H1 (cell line): ENCODE data around the gene CPLX1. TPM values are rescaled to one million over a fixed set of nuclear protein-coding genes. Genes with fewer than 3 reads are reported as not detected.
A peak's percentile ranks its signal among the peaks of the same experiment; 100 is the strongest.

Source experiments
- CTCF ChIA-PET: fragments of 300-600 bp; sonication (Branson Sonifier 250); formaldehyde crosslinking; loops from one replicate; lab custom pipeline; 2021; ENCODE audit not compliant: partially characterized antibody; lab: Charles Lee
- POLR2A ChIA-PET: fragments of 300-600 bp; sonication (Branson Sonifier 250); formaldehyde crosslinking; loops from one replicate; lab custom pipeline; 2021; ENCODE audit warnings: inconsistent platforms; ENCODE audit not compliant: partially characterized antibody; lab: Charles Lee
- DNase-seq, 2 experiments: peaks; one replicate each; pipeline versions ENCODE4 v3.0.0 to v3.0.0-alpha.2; 2010 to 2022; ENCODE audit warnings: low spot score in 2 of 2, low read depth in 1 of 2, mixed read lengths in 1 of 2
- FAIRE-seq: peaks from 2 replicates; lab custom pipeline; 2011; peaks lifted over from hg19 to GRCh38; lab: Jason Lieb, UNC
- H2AFZ ChIP-seq: 2 replicates; pipeline ENCODE4 v1.8.1; 2012; ENCODE audit warnings: low read length, inconsistent platforms
- H2AK5ac ChIP-seq: 2 replicates; pipeline ENCODE4 v1.6.1; 2013; ENCODE audit warnings: low read depth, low read length
- H2BK120ac ChIP-seq: replicated peaks from 2 replicates; pipeline ENCODE3; 2013; ENCODE audit warnings: low read depth, low read length, inconsistent platforms
- H2BK12ac ChIP-seq: 2 replicates; pipeline ENCODE4 v1.6.1; 2013; ENCODE audit warnings: low read depth, low read length
- H2BK15ac ChIP-seq: 2 replicates; pipeline ENCODE4 v1.6.1; 2013; ENCODE audit warnings: low read length
- H2BK20ac ChIP-seq: 2 replicates; pipeline ENCODE4 v1.6.1; 2013; ENCODE audit warnings: low read length
- H2BK5ac ChIP-seq: 2 replicates; pipeline ENCODE4 v1.6.1; 2013; ENCODE audit warnings: low read depth, low read length
- H3K14ac ChIP-seq: 2 replicates; pipeline ENCODE4 v1.6.1; 2013; ENCODE audit warnings: inconsistent platforms; ENCODE audit not compliant: insufficient read length
- H3K18ac ChIP-seq: 2 replicates; pipeline ENCODE4 v1.6.1; 2013; ENCODE audit warnings: low read length; ENCODE audit errors: extremely low read depth
- H3K23ac ChIP-seq: 2 replicates; pipeline ENCODE4 v1.6.1; 2013; ENCODE audit warnings: inconsistent platforms; ENCODE audit not compliant: insufficient read length
- H3K23me2 ChIP-seq: 2 replicates; pipeline ENCODE4 v1.6.1; 2013; ENCODE audit warnings: low read depth, low read length
- H3K27ac ChIP-seq: 2 replicates; pipeline ENCODE4 v1.6.1; 2011; ENCODE audit warnings: low read depth, low read length, inconsistent platforms
- H3K27me3 ChIP-seq, 4 experiments: replicated peaks in 1 of 4; 1 replicate in 1 of 4; 2 replicates in 3 of 4; pipeline versions ENCODE4 v1.6.1 to v1.8.1; 2011 to 2013; ENCODE audit warnings: low read length in 3 of 4, mild to moderate bottlenecking in 3 of 4, inconsistent platforms in 2 of 4, mixed read lengths in 2 of 4, moderate library complexity in 1 of 4; ENCODE audit not compliant: control insufficient read depth in 3 of 4, insufficient read depth in 3 of 4; ENCODE audit errors: extremely low read depth in 1 of 4
- H3K36me3 ChIP-seq, 4 experiments: 2 replicates each; pipeline versions ENCODE4 v1.6.1 to v1.8.1; 2011 to 2013; ENCODE audit warnings: mild to moderate bottlenecking in 4 of 4, low read length in 3 of 4, moderate library complexity in 2 of 4, control low read depth in 1 of 4, inconsistent platforms in 1 of 4; ENCODE audit not compliant: insufficient read depth in 4 of 4, control insufficient read depth in 2 of 4
- H3K4ac ChIP-seq: replicated peaks from 2 replicates; pipeline ENCODE3; 2013; ENCODE audit warnings: low read length, low read depth, mixed read lengths, inconsistent platforms; ENCODE audit not compliant: insufficient read length
- H3K4me1 ChIP-seq, 4 experiments: replicated peaks in 1 of 4; 1 replicate in 1 of 4; 2 replicates in 3 of 4; pipeline versions ENCODE4 v1.6.1 to v1.8.1; 2011 to 2013; ENCODE audit warnings: low read length in 3 of 4, inconsistent platforms in 2 of 4, mixed read lengths in 1 of 4; ENCODE audit not compliant: insufficient read depth in 4 of 4, control insufficient read depth in 3 of 4
- H3K4me2 ChIP-seq, 2 experiments: 2 replicates each; pipeline versions ENCODE4 v1.6.1 to v1.8.1; 2011 to 2013; ENCODE audit warnings: low read depth in 2 of 2, low read length in 2 of 2, control low read depth in 1 of 2, inconsistent platforms in 1 of 2, mild to moderate bottlenecking in 1 of 2; ENCODE audit not compliant: insufficient read depth in 1 of 2
- H3K4me3 ChIP-seq, 4 experiments: fragments of 200-600, 300-600 bp in 1 of 4; sonication (generic), shearing (Covaris generic), sonication (Bioruptor Twin) in 1 of 4; 2 replicates each; pipeline versions ENCODE4 v1.5.1 to v1.8.1; 2011 to 2016; ENCODE audit warnings: low read length in 4 of 4, low read depth in 3 of 4, control low read depth in 2 of 4, inconsistent platforms in 2 of 4, mild to moderate bottlenecking in 2 of 4, mixed read lengths in 1 of 4, moderate library complexity in 1 of 4; ENCODE audit not compliant: insufficient read depth in 2 of 4; ENCODE audit errors: extremely low read depth in 1 of 4
- H3K56ac ChIP-seq: replicated peaks from 2 replicates; pipeline ENCODE3; 2013; ENCODE audit warnings: low read depth, mild to moderate bottlenecking, mixed read lengths, low read length, inconsistent platforms; ENCODE audit not compliant: insufficient read length
- H3K79me1 ChIP-seq: 2 replicates; pipeline ENCODE4 v1.6.1; 2013; ENCODE audit warnings: low read depth, low read length, control low read depth
- H3K79me2 ChIP-seq, 2 experiments: 2 replicates each; pipeline versions ENCODE4 v1.6.1 to v1.8.1; 2012 to 2013; ENCODE audit warnings: low read length in 2 of 2, mild to moderate bottlenecking in 2 of 2, inconsistent platforms in 1 of 2; ENCODE audit not compliant: insufficient read depth in 2 of 2, control insufficient read depth in 1 of 2
- H3K9ac ChIP-seq, 4 experiments: replicated peaks in 1 of 4; 1 replicate in 1 of 4; 2 replicates in 3 of 4; pipeline versions ENCODE4 v1.6.1 to v1.8.1; 2011 to 2013; ENCODE audit warnings: low read depth in 3 of 4, low read length in 3 of 4, control low read depth in 2 of 4, mild to moderate bottlenecking in 2 of 4, moderate library complexity in 2 of 4, inconsistent platforms in 1 of 4; ENCODE audit errors: extremely low read depth in 1 of 4
- H3K9me3 ChIP-seq, 2 experiments: 2 replicates each; pipeline versions ENCODE4 v1.6.1 to v1.8.1; 2012 to 2013; ENCODE audit warnings: mild to moderate bottlenecking in 2 of 2, moderate library complexity in 2 of 2, control low read depth in 1 of 2, inconsistent platforms in 1 of 2, low read depth in 1 of 2, low read length in 1 of 2, mixed read lengths in 1 of 2; ENCODE audit not compliant: insufficient read depth in 2 of 2
- H4K20me1 ChIP-seq, 2 experiments: replicated peaks in 1 of 2; 2 replicates each; pipeline versions ENCODE3 to v1.8.1; 2011 to 2013; ENCODE audit warnings: inconsistent platforms in 2 of 2, low read length in 2 of 2, mild to moderate bottlenecking in 1 of 2; ENCODE audit not compliant: insufficient read depth in 2 of 2, control insufficient read depth in 1 of 2
- H4K5ac ChIP-seq: 2 replicates; pipeline ENCODE4 v1.6.1; 2013; ENCODE audit warnings: low read length, low read depth, mixed read lengths, inconsistent platforms; ENCODE audit not compliant: insufficient read length
- H4K8ac ChIP-seq: 2 replicates; pipeline ENCODE4 v1.8.0; 2013; ENCODE audit warnings: mild to moderate bottlenecking, moderate library complexity, low read length, inconsistent platforms; ENCODE audit not compliant: insufficient read depth; ENCODE audit errors: extremely low read depth
- H4K91ac ChIP-seq: replicated peaks from 2 replicates; pipeline ENCODE3; 2013; ENCODE audit warnings: low read length, mixed read lengths, inconsistent platforms; ENCODE audit not compliant: insufficient read length
- BACH1 ChIP-seq: IDR thresholded peaks from 2 replicates; pipeline ENCODE4 v1.6.1; 2012; ENCODE audit warnings: low read length, improper control_type of control experiment
- BCL11A ChIP-seq, 2 experiments: IDR thresholded peaks; one replicate each; pipeline ENCODE4 v1.6.1; 2011; ENCODE audit warnings: low read depth in 2 of 2, low read length in 2 of 2, mild to moderate bottlenecking in 2 of 2
- CBX5 ChIP-seq: fragments of 300-800, 300-1000 bp; sonication (generic); IDR thresholded peaks from 2 replicates; pipeline ENCODE4 v1.7.1; 2016; ENCODE audit warnings: antibody characterized with exemption, low read length, low read depth
- FOSL1 ChIP-seq: IDR thresholded peaks from 2 replicates; pipeline ENCODE4 v1.6.1; 2011; ENCODE audit warnings: mild to moderate bottlenecking, low read depth, low read length, moderate library complexity; ENCODE audit not compliant: insufficient read depth
- GABPA ChIP-seq: IDR thresholded peaks from 2 replicates; pipeline ENCODE4 v1.6.1; 2011; ENCODE audit warnings: mild to moderate bottlenecking, low read length, moderate library complexity, borderline replicate concordance; ENCODE audit not compliant: insufficient read depth
- HDAC6 ChIP-seq: IDR thresholded peaks from one replicate; pipeline ENCODE4 v1.7.1; 2012; ENCODE audit warnings: low read depth, mild to moderate bottlenecking, inconsistent platforms, low read length, moderate library complexity
- NANOG ChIP-seq: IDR thresholded peaks from 2 replicates; pipeline ENCODE4 v1.6.1; 2011; ENCODE audit warnings: low read length, low read depth, mild to moderate bottlenecking, inconsistent platforms; ENCODE audit not compliant: insufficient read depth, poor library complexity, severe bottlenecking
- POLR2AphosphoS5 ChIP-seq: IDR thresholded peaks from 2 replicates; pipeline ENCODE4 v1.6.1; 2011; ENCODE audit warnings: low read depth, low read length
- SAP30 ChIP-seq: fragments of 300-600 bp; sonication (generic); IDR thresholded peaks from 2 replicates; pipeline ENCODE4 v1.7.1; 2012; ENCODE audit warnings: low read length, moderate library complexity, mild to moderate bottlenecking, inconsistent platforms; ENCODE audit not compliant: insufficient read depth, insufficient replicate concordance
- TBP ChIP-seq: IDR thresholded peaks from 2 replicates; pipeline ENCODE4 v1.6.1; 2011; ENCODE audit warnings: low read depth, low read length, improper control_type of control experiment
- YY1 ChIP-seq: IDR thresholded peaks from 2 replicates; pipeline ENCODE4 v1.6.1; 2011; ENCODE audit warnings: low read depth, mild to moderate bottlenecking, low read length
- WGBS, 2 experiments: shearing (Covaris generic) in 1 of 2; methylation state at CpG; one replicate each; pipeline versions ENCODE4 v1.1.6 to v1.1.7; 2013 to 2015; ENCODE audit warnings: low lambda C conversion rate in 2 of 2, mixed read lengths in 2 of 2, inconsistent platforms in 1 of 2, low coverage in 1 of 2, missing lambda C conversion rate in 1 of 2; ENCODE audit not compliant: insufficient replicate concordance in 2 of 2, insufficient coverage in 1 of 2, insufficient read length in 1 of 2; ENCODE audit errors: extremely low coverage in 1 of 2, missing lambda C conversion rate in 1 of 2; 5-methylcytosine and 5-hydroxymethylcytosine counted together
- polyA plus RNA-seq, 7 experiments: library from polyadenylated mRNA; depleted of rRNA in 3 of 7; stranded (reverse) in 5 of 7; unstranded in 2 of 7; fragments of >200 nt in 5 of 7; fragments of 200-250 nt in 2 of 7; gene quantifications; 1 replicate in 5 of 7; 2 replicates in 1 of 7; 4 replicates in 1 of 7; pipeline versions ENCODE4 v1.2.1 to v1.2.3, GENCODE V29; 2011 to 2013; ENCODE audit warnings: missing spikeins in 2 of 7, mixed read lengths in 2 of 7
- total RNA-seq: library from RNA; stranded (reverse); fragmentation: NEBNext Ultra II Directional; extraction: Animal tissue kit (Norgen Biotek cat#: 25700); gene quantifications from 2 replicates; pipeline ENCODE4 v1.2.1, GENCODE V29; 2021

CPLX1 gene
- total and polyA plus RNA-seq, 2 of the 8 experiments (the other 6 are each of a cell fraction or from before 2014, with no cell fraction given): 0.32 to 0.56 TPM

DNA sequence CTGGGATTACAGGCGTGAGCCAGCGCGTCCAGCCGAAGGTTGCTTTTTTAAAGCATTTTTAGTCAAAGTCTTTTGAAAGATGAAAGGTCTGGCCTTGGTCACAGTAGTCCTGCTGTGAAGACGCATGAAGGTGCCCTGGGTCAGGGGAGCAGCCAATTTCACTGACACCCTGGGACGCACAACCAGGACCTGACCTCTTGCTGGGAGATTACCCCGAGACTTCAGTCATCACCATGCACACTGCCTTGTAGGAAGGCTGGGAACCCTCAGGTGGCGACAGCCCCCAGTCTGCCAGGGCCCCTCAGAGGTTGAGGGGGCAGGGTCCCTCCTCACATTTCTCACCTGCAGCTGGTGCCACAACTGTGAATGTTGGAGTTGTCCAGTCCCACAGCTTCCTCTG lies 53.2 kb downstream of the CPLX1 start:
- Histone ChIP-seq H3K9ac (no peak overlapping the region), H3K79me2 (peaks cover 0 to 70% of the 10 kb centered on the region in 2 experiments; a peak in 3 of 4 replicates), H3K27me3 (no peaks in the 10 kb centered on the region), H3K14ac (no peak overlapping the region), H3K23me2 (no peaks in the 10 kb centered on the region), H4K8ac (peak overlapping the region; percentile 57; the same call in 1 of the 2 replicates), H3K4me2 (no peak overlapping the region), H3K23ac (no peak overlapping the region), H4K91ac (no peak overlapping the region), H4K20me1 (peaks cover 20 to 34% of the 10 kb centered on the region in 2 experiments), H4K5ac (no peak overlapping the region), H3K36me3 (peaks cover 0 to 46% (median 17%) of the 10 kb centered on the region in 4 experiments; a peak in 7 of 8 replicates), H3K79me1 (peaks cover 14% of the 10 kb centered on the region), H3K27ac (no peak overlapping the region; the same call in 1 of the 2 replicates), H2BK15ac (no peak overlapping the region), H3K4me1 (peaks cover 0 to 3% (median 0%) of the 10 kb centered on the region in 4 experiments; a peak in 3 of 7 replicates), H2BK12ac (no peak overlapping the region), H2BK20ac (no peak overlapping the region), H2BK5ac (no peak overlapping the region), H3K4ac (no peak overlapping the region), H3K9me3 (no peaks in the 10 kb centered on the region), H2AK5ac (no peak overlapping the region), H2BK120ac (no peak overlapping the region), H3K4me3 (no peak overlapping the region), H2AFZ (no peak overlapping the region), H3K18ac (no peak overlapping the region), H3K56ac (no peak overlapping the region)
- WGBS, 2 experiments: 94% methylated on average over 8 of the region's 8 CpGs; no CpG with 5 or more reads in 1 of the 2 experiments
- ChIA-PET POLR2A (interaction anchor here (1.3 kb wide), 1 partner anchor 9 kb away, joined by 3 read pairs; no protein-coding TSS in a partner anchor), CTCF (no interaction called here)
- DNase-seq (no peak), FAIRE-seq (no peak)
- TF ChIP-seq BCL11A (IDR thresholded peaks at IDR 0.05; ENCODE audit: low read depth in 2 of 2, low read length in 2 of 2) (no peak), YY1 (no peak), HDAC6 (no peak), NANOG (no peak), BACH1 (no peak), GABPA (no peak), CBX5 (no peak), FOSL1 (no peak), POLR2AphosphoS5 (no peak), SAP30 (no peak), TBP (no peak)
